Stimulated activated CD4-positive, alpha-beta T cell treated with anti-CD3 and anti-CD28 coated beads, Interleukin-15, amount 100 ng/mL, for 48 hours (primary cell): Measurements from ENCODE around the gene PPT1.
"Not testable (repeated sequence)": the region's sequence is repeated elsewhere in the genome, so short reads cannot be mapped to it uniquely, and the experiment has no call there.

ENCODE experiments used
- DNase-seq, 2 donors: peaks; one replicate each; pipeline ENCODE4 v3.0.0-alpha.2; 2020; ENCODE audit warnings: low read depth in 2 of 2

The PPT1 gene

DNA sequence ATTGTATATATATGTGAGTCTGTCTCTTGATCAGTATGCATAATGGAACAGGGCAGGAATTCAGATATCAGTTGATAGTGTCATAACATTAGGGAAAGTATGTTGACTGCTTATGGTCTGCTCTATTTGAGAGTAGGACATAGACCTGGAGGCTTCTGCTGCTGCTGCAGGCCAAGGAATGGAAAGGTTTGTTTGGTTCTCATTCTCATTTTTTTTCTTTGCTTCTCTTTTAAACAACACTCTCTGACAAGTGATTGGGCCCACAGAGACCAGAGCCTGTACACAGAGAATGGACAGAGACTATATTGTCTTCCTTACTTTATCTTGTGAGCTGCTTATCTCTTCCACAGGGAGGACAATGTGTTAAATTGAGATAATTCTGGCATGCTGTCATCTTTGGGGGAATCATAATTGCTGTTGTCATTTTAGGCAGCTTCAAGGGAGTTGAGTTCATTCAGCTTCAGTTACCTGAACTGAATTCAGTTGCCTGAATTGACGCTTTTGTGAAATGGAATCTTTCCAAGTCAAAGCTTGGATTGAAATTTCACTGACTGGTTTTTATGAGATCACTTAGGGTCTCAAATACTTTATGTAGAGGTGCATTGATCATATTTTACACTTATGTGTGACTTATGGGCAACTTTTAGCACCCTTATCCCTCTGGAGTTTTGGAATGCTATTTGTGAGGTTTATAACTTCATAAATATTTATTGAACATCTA lies 39.6 kb downstream of the PPT1 start:
- no peak for DNase-seq

DNA sequence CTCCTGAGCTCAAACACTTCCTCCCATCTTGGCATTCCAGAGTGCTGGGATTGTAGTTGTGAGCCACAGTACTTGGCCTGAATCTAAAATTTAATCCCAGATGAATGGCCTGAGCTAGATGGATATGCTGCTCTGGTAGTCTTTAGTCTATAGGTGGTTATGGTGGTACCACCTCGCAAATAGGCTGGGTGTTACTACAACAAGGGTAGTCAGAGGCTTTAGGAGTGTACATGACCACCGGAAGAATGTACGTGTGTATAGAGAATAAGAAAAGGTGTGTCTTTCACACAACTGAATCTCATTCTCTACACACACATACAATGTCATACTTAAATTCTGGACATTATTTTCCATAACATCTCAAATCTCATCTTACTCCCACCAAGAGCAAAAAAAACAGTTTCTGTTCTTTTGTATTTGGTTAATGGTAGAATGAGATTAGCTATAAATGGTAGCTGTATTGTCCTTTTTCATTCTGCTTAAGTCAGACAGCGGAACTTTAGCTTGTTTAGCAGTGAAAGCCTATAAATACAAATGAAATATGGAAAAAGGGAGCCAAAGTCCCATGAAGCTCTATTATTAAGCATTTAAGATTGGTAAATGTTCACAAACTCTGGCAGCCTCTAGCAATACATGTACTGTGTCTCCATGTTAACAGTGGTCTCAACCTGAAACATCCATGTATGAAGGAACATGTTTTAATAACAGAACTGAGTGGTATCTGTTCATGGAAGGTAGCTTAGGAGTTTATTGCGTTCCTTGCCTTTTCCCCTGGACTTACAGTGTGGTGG lies 40.3 kb downstream of the PPT1 start:
- DNase-seq = no peak

DNA sequence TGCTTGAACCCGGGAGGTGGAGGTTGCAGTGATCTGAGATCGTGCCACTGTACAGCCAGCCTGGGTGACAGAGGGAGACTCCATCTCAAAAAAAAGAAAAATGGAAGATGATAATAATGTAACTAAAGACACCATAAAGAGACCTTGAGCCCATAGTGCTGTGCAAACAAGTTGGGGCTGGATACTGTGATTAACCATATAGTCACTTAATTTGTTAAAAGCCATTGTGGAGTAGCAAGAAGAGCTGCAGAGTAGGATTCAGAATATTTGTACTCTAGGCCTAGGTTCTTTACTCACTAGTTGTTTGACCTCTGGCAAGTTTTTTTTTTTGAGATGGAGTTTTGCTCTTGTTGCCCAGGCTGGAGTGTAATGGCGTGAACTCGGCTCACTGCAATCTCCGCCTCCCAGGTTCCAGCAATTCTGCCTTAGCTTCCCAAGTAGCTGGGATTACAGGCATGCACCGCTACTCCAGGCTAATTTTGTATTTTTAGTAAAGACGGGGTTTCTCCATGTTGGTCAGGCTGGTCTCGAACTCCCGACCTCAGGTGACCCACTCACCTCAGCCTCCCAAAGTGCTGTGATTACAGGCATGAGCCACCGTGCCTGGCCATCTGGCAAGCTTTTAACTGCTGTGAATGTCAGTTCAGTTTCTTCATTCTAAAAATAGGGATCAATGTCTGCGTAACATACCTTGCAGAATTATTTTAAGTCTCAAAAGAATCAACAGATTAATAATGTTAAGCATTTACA lies 43.7 kb downstream of the PPT1 start:
- no peak for DNase-seq

DNA sequence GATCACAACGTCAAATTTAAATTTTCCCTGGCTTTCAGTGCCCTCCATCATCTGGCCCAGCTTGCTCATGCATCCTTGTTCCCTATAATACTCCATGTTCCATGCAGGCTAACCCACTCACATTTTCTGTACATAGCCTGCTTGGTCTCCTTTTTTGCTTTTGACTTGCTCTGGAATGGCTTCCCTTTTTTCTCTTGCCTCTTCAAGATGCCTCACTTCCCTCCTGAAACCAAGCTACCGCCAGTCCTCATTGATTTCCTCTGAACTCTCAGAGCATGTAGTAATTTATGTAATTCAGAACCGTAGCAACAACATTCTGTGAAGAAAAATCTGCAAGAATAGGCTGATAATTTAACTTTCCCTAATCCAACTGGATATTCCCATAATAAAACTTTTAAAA lies 46.2 kb downstream of the PPT1 start:
- DNase-seq = no peak

DNA sequence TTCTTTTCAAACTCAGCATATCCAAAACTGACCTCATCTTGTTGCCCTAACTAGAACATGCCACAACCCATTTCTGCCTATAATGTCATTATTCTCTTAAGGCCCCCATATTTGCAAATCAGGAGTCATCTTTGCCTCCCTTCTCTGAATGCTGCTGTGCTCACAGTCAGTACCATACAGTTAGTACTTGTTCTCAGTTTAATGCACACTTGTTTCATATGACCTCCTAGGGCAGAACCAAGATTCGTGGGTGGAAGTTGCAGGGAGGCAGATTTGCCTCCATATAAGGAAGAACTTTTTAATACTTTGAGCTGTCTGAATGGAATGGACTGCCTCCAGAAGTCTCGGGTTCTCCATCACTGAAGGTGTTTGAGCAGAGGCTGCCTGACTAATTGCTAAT lies 47.3 kb downstream of the PPT1 start:
- DNase-seq = no peak

DNA sequence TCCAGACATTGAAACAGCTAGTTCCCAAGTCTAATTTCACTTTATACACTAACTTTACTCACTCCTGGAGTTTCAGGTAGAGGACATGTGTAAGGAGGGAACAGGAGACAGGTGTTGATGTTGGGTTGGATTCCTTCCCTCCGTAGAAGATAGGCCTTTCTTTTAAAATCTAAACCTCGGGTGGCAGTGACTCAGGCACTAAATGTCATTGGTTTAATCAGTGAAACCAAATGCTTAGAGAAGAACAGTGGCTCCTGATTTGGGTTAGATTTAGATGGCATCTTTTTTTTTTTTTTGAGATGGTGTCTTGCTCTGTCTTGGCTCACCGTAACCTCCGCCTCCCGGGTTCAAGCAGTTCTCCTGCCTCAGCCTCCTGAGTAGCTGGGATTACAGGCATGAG lies 49.3 kb downstream of the PPT1 start:
- DNase-seq = no peak

DNA sequence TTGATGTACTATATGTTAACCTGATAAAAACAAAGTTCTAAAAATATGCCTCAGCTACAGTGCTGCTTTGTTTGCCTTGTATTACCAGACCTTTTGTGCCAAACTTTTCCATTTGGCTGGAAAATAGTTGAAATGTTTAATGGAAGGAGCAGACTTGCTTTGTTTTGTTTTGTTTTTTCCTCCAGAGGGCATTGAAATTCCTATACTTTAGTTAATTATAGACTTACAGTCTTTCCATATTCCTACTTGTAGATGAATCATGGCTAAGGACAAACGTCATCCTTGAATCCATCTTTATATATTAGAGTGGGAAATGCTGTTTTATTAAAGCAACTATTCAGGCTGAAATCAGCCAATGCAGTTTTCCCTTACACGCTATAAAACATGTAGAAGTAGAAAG lies 49.8 kb downstream of the PPT1 start:
- no peak for DNase-seq

DNA sequence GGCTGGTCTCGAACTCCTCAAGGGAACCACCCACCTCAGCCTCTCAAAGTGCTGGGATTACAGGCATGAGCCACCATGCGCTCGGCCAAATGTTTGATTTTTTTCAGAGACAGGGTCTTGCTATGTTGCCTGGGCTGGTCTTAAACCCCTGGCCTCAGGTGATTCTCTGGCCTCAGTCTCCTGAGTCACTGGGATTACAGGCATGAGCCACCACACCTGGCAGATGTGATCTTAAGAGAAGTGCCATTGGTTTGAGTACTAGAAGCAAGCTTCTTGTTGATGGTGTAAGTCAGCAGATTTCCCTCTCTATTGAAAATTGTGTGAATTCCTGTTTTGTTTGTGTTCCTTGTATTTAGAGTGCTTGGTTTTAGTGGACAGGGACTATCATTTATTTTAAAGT lies 51.3 kb downstream of the PPT1 start:
- DNase-seq = no peak

DNA sequence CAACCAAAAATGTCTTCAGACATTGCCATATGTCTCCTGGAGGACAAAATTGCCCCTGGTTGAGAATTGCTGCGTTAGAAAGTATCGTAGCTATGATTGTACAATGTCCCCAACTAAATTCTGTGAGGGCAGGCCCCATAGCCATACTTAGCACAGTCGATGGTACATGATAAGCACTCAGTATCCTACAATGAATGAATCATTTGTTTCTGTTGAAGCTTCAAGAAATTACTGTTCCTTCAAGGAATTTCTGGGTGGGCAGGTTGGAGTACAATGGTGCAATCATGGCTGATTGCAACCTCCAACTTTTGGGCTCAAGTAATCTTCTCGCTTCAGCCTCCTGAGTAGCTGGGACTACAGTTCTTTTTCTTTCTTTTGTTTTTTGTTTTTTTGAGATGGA lies 51.9 kb downstream of the PPT1 start:
- no peak for DNase-seq

DNA sequence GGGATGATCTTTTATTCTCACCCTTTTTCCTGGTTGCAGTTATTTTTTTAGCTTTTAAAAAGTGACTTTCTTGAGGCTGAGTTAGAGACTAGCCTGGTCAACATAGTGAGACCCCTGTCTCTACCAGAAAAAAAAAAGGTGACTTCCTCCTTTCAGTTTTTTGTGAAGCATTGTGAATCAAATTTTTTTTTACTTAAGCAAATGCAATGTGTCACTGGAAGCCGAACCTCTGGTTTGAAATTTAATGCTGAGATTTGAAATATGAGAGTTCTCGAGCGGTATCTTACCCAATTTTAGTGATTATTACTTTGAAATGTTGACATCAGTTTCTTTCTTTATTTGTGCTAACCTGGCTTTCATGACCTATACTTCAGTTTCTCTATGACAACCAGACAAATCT lies 52.9 kb downstream of the PPT1 start:
- no peak for DNase-seq

DNA sequence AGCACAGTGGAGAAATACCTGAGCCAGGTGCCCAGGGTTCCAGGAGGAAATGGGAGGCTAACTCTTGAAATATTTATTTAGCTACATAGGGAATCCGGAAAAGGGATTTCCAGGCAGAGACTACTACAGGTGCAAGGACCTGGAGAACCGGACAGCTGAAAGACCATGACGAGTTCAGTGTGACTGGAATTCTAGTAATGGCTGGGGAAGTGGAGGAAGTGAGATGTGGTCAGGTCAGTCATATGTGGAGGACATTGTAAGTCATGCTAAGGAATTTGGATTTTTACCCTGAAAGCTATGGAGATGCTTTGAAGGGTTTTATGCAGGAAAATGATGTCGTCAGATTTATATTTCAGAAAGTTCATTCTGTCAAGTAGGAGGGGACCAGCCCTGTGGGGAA lies 54.7 kb downstream of the PPT1 start:
- DNase-seq = no peak

DNA sequence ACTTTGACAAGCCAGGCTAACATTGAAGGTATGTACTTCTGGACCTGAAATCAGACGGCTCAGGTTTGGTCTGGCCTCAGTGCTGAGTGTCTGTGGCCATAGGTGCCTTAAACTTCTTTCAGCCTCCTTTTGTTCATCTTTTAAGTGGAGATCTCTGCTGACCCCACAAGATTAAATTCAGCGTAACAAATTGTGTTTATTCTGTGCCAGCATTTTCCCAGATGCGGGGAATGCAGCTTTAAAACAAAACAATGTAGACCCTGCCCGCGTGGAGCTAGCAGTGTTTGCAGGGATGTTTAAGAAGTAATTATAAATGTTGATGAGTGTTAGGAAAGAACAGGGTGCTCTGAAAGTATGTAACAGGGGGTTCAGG lies 55.6 kb downstream of the PPT1 start:
- DNase-seq = no peak

DNA sequence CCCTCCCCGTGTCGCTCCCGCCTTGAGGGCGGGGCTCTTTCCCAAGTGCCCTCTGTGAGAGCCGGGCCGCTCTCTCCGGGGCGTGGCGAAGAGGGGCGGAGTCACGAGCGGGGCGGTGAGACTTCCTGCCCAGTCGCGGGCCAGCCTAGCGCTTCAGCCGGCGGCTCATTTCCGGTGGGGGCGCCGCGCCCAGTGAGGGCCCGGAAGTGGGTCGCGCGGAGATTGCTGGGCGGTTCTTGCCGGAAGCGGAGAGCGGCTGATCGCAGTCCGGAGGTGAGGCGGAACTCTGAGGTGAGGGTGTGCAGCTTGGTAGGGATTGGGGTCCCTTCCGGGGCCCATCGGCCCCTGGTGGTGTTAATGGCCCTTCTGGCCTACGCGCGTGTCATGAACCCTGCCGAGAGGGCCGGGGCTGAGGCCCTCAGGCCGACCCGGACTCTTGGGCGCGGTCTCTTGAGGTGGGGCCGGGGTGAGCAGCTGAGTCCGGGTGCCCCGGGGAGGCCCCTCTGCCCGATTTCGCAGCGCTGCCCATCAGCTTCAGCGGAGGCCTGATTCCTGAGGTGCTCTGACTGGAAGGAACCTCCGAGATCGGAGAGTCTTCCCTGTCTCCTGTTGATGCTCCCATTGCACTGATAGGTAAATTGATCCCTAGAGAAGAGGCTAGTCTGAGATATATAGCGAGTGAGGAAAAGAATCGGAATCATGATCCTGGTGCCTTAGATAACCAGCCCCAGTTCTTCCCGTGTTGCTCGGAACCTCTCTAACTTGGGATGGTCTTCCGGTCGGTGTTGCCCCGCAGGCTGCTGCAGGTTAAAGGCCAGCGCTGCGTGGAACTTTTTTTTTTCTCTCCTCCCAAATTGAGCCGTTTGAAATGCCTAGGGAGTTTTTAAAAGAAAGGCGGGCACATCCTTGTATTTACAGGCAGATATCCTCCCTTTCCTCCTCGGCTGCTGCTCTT lies 56.3 kb downstream of the PPT1 start, which contains the start of gene CAP1:
Gene CAP1 (plus strand): TSS at position 219 of the 955 bp plus-strand sequence. CDS start 18,618 bp downstream, outside the sequence.
- DNase-seq = peak; percentile 99 to 100

DNA sequence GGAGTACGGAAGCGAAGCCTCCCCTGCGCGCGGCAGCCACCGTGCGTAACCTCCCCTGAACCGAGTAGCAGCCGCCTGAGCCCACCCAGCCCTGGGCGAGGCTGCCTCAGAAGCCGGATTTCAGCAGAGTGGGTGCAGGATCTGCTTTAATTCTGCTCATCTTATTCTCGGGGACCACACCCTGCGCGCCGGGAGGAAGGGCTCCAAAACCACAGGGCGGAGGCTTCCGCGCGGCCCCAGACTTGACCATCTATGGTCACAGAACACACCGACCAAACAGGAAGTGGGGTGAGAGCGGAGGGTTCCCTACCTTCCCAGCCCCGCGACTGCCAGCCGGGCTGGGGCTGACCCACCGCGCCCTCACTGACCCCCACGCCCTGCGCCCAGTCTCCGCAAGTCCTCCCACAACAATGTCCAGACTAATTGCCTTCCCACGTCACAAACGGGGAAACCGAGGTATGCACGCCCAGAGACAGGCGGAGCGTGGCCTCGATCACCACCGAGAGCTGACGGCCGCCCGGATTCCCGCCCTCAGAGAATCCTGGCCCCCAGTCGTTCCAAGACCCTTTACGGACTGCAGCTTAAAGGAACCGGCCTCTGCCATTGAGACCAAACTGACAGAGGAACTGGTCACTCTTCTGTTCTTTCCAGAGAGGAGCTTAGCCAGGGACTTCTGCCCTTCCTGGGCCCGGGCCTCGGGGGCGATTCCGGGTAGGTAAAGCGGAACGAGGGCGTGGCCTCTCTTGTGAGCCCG lies 57.1 kb downstream of the PPT1 start:
- DNase-seq = peak; percentile 64 to 70

DNA sequence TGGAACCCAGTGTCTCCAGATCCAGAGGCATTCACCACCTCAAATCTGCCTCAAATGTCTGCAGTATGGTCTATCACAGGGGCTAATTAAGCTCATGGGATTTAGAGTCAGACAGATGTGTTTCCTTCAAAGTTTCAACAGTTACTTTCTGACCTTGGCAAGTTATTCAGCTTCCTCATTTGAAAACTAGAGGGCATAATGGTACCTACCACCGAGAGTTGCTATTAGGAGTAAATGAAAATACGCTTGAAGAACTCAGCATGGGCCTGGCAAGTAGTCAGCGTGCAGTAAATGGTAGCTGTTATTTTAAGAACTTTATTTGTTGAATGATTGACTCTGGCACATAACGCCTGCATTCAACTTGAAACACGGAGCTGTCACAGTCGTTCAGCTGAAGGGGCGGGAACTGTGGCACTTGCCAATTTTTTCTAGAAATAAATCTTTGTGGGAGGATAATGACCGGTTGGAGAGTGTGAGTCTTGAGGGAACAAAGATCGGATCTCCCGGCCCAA lies 57.8 kb downstream of the PPT1 start:
- DNase-seq = no peak

DNA sequence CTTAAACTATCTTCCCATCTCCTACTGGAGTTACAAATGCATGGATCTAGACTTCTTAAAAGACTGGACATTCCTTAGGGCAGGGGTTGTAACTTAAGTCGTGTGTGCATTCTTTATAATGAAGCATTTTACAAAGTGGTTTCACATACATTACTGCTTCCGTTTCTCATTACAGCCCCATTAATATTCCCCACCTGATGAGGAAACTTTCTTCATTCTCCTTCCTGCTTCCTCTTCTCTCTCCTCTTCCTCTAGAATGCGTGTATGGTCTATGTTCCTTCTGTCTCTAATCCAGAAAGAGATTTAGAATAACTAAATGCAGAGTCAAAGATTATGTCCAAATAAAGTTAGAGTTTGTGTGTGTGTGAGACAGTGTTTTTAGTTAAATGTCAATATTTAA lies 58.4 kb downstream of the PPT1 start:
- DNase-seq = no peak

DNA sequence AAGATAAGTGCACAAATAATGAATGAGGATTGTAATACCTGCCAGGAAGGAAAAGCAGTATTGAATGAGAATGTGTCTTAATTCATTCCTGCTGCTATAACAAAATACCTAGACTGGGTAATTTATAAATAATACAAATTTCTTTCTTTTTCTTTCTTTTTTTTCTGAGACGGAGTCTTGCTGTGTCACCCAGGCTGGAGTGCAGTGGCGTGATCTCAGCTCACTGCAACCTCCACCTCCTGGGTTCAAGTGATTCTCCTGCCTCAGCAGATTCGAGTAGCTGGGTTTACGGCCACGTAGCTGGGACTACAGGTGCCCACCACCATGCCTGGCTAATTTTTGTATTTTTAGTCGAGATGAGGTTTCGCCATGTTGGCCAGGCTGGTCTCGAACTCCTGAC lies 59.8 kb downstream of the PPT1 start:
- not testable (repeated sequence) for DNase-seq

DNA sequence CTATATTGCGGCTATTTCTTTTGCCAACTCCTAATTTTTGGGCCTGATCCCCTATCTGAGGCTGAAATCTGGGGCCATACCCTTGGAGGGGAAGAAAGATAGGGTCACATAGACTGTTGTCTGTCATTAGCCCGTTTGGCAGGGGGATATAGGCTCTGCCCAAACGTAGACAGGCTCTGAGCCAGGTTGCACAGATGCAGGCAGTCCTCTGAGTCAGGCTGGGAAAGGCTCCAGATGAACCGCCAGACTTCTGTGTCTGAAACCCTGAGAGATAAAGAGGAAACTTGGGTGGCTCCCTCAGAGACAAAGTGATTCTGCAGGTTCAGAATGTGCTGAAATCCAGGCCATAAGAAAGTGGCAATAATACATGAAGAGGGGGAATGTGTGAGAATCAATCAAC lies 60.5 kb downstream of the PPT1 start:
- DNase-seq = no peak

DNA sequence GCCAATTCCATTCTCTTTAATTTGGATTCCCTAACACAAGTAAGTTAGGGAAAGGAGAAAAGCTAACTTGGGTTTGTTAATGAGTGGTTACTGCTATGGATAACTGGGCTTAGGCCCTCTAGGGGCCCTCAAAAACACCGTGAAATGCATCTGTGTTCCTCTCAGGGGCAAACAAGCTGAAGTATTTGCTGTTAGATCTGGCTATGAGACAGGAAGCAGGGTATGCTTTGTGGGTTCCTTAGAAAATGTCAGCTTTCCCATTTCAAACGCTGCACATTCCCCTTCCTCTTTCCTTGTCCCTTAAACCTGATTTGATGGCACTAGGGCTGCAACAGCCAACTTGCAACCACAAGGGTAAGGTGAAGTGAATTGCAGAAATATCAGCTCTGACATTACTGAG lies 62.2 kb downstream of the PPT1 start:
- DNase-seq = no peak

DNA sequence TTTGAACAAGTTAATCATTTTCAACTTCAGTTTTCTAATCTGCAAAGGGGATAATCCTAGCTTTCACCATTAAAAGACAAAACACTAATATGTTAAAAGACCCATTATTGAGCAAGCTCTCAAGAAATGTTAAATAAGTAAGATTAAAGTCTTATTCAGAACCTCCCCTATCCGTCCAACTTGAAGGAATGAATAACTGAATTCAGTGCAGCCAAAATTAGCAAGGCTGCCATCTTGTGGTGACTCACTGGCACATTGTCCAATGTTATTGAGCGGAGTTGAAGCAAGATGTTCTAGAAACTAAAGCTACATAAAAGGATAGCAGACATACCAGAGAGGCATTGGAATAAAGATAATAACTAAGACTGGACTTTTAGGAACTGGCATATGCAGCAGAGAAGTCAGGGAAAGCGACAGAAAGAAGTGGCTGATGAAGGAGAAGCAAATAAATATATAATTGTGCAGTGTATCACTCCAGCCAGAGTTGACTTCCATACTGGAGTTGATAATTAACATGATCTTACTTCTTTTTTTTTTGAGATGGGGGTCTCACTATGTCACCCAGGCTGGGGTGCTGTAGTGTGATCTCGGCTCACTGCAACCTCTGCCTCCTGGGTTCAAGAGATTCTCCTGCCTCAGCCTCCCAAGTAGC lies 64.7 kb downstream of the PPT1 start:
- DNase-seq = peak in 1 of 2 donors; percentile 45
